ENCODE results near the gene ZNF618. TPM values are rescaled to one million over a fixed set of nuclear protein-coding genes. Genes with fewer than 3 reads are reported as not detected.

ZNF618 gene
- polyA plus RNA-seq, 1 donor (not counting 4 experiments of a cell fraction or from before 2014, with no cell fraction given) = 2.5 TPM

- peaks cover 2% of the 10 kb centered on the region for H3K79me2 ChIP-seq (ENCODE audit: control insufficient read depth, insufficient read depth, low read length)
- no peaks in the 10 kb centered on the region for H3K9me1 ChIP-seq (ENCODE audit: control insufficient read depth, extremely low read depth, insufficient read depth, low read length)
- FAIRE-seq = no peak
Measured at GRCh38 chr9:113931140-113931539, 55.0 kb downstream of the ZNF618 start.

GRCh38 chr9:113931777-113932176 lies 55.7 kb downstream of the ZNF618 start:
- DNase-seq (ENCODE audit: low read depth, low spot score) (no peak), FAIRE-seq (no peak)
- Histone ChIP-seq H3K4me1 (ENCODE audit: control insufficient read depth, extremely low read depth, insufficient read depth, low read length) (no peaks in the 10 kb centered on the region), H3K4me2 (ENCODE audit: control insufficient read depth, extremely low read depth, insufficient read depth, low read depth, low read length) (no peak overlapping the region), H3K4me3 (ENCODE audit: control insufficient read depth in 2 of 3, extremely low read depth in 1 of 3, insufficient read depth in 2 of 3, low read depth in 1 of 3, low read length in 3 of 3) (no peak overlapping the region), H3K79me2 (ENCODE audit: control insufficient read depth, insufficient read depth, low read length) (peaks cover 2% of the 10 kb centered on the region), H2AFZ (ENCODE audit: control insufficient read depth, low read length) (no peak overlapping the region), H4K20me1 (ENCODE audit: control insufficient read depth, extremely low read depth, insufficient read depth, low read length) (no peaks in the 10 kb centered on the region), H3K36me3 (ENCODE audit: control insufficient read depth in 2 of 2, extremely low read depth in 1 of 2, insufficient read depth in 2 of 2, low read length in 2 of 2) (no peaks in the 10 kb centered on the region), H3K9me1 (ENCODE audit: control insufficient read depth, extremely low read depth, insufficient read depth, low read length) (no peaks in the 10 kb centered on the region), H3K27me3 (ENCODE audit: control insufficient read depth, extremely low read depth, insufficient read depth, low read length) (no peaks in the 10 kb centered on the region), H3K9me3 (ENCODE audit: control insufficient read depth, low read depth, low read length) (no peaks in the 10 kb centered on the region), H3K27ac (ENCODE audit: control insufficient read depth, insufficient read depth, low read length) (no peak overlapping the region), H3K9ac (ENCODE audit: control insufficient read depth, extremely low read depth, insufficient read depth, low read length) (no peak overlapping the region)
- no peak for TF ChIP-seq CTCF (optimal IDR thresholded peaks at IDR 0.05 in 1 of 3, IDR thresholded peaks at IDR 0.05 in 1 of 3, conservative IDR thresholded peaks at IDR 0.05 in 1 of 3; ENCODE audit: extremely low read depth in 1 of 3, insufficient read depth in 2 of 3, low read length in 3 of 3)
- no peak for TF ChIP-seq EZH2 (IDR thresholded peaks at IDR 0.05; ENCODE audit: low read length)
- dilution Hi-C loops (cut with MboI; ENCODE audit: extremely low pct_ligation_motif_present, low sequenced_read_pairs) = no loop called here

More at GRCh38 chr9:113931140-113931539, 55.0 kb downstream of the ZNF618 start:
- H3K4me3 ChIP-seq (ENCODE audit: control insufficient read depth in 2 of 3, extremely low read depth in 1 of 3, insufficient read depth in 2 of 3, low read depth in 1 of 3, low read length in 3 of 3) = no peak overlapping the region
- H3K27me3 ChIP-seq (ENCODE audit: control insufficient read depth, extremely low read depth, insufficient read depth, low read length) = no peaks in the 10 kb centered on the region
- H3K9ac ChIP-seq (ENCODE audit: control insufficient read depth, extremely low read depth, insufficient read depth, low read length) = no peak overlapping the region
- TF ChIP-seq EZH2 (IDR thresholded peaks at IDR 0.05; ENCODE audit: low read length) (no peak), CTCF (optimal IDR thresholded peaks at IDR 0.05 in 1 of 3, IDR thresholded peaks at IDR 0.05 in 1 of 3, conservative IDR thresholded peaks at IDR 0.05 in 1 of 3; ENCODE audit: extremely low read depth in 1 of 3, insufficient read depth in 2 of 3, low read length in 3 of 3) (no peak)
- H3K4me2 ChIP-seq (ENCODE audit: control insufficient read depth, extremely low read depth, insufficient read depth, low read depth, low read length) = no peak overlapping the region
- H3K36me3 ChIP-seq (ENCODE audit: control insufficient read depth in 2 of 2, extremely low read depth in 1 of 2, insufficient read depth in 2 of 2, low read length in 2 of 2) = no peaks in the 10 kb centered on the region
- H3K4me1 ChIP-seq (ENCODE audit: control insufficient read depth, extremely low read depth, insufficient read depth, low read length) = no peaks in the 10 kb centered on the region
- no peaks in the 10 kb centered on the region for H3K9me3 ChIP-seq (ENCODE audit: control insufficient read depth, low read depth, low read length)
- dilution Hi-C loops (cut with MboI; ENCODE audit: extremely low pct_ligation_motif_present, low sequenced_read_pairs) = no loop called here
- no peak overlapping the region for H2AFZ ChIP-seq (ENCODE audit: control insufficient read depth, low read length)
- H3K27ac ChIP-seq (ENCODE audit: control insufficient read depth, insufficient read depth, low read length) = no peak overlapping the region
- DNase-seq (ENCODE audit: low read depth, low spot score) = no peak
- H4K20me1 ChIP-seq (ENCODE audit: control insufficient read depth, extremely low read depth, insufficient read depth, low read length) = no peaks in the 10 kb centered on the region
